Testis (tissue), 3 donors: ENCODE results near the gene ABCB6. TPM values are rescaled to one million over a fixed set of nuclear protein-coding genes. Genes with fewer than 3 reads are reported as not detected.

Experiments
- DNase-seq: peaks from one replicate; pipeline ENCODE4 v3.0.0-alpha.2; 2019
- H3K27ac ChIP-seq, 2 donors: fragments of 200-600 bp; sonication (generic); one replicate each; pipeline ENCODE4 v1.5.1; 2019
- H3K27me3 ChIP-seq: fragments of 200-600 bp; sonication (generic); one replicate; pipeline ENCODE4 v1.5.1; 2019
- H3K36me3 ChIP-seq: fragments of 200-600 bp; sonication (generic); one replicate; pipeline ENCODE4 v1.5.1; 2017; ENCODE audit warnings: low read depth; ENCODE audit errors: missing control alignments
- H3K4me1 ChIP-seq: fragments of 200-600 bp; sonication (generic); one replicate; pipeline ENCODE4 v1.5.1; 2019
- H3K4me3 ChIP-seq, 2 donors: fragments of 200-600 bp; sonication (generic); one replicate each; pipeline ENCODE4 v1.5.1; 2017 to 2019
- H3K9me3 ChIP-seq: fragments of 200-600 bp; sonication (generic); one replicate; pipeline ENCODE4 v1.5.1; 2017
- POLR2A ChIP-seq: fragments of 450-650 bp; IDR thresholded peaks from one replicate; pipeline ENCODE4 v1.6.1; 2017; ENCODE audit warnings: antibody characterized with exemption, mild to moderate bottlenecking, moderate library complexity
- WGBS, 2 donors: methylation state at CpG; one replicate each; pipeline ENCODE4 v1.1.5; 2018; 5-methylcytosine and 5-hydroxymethylcytosine counted together
- intact Hi-C: fragments of 100-400 bp; cut with DNase I; formaldehyde crosslinking; loops from one replicate; pipeline ENCODE4 v1.15.1; 2023; ENCODE audit warnings: low total_unique reads
- polyA plus RNA-seq: library from polyadenylated mRNA; stranded (reverse); fragments of 350-450 nt; fragmentation: Illumina TruSeq; extraction: RNeasy Lipid Tissue Mini Kit (QIAGEN cat#74804); gene quantifications from one replicate; pipeline ENCODE4 v1.2.3, GENCODE V29; 2014; ENCODE audit warnings: low read depth, low replicate concordance; ENCODE audit not compliant: insufficient read depth
- total RNA-seq, 2 donors: library from RNA; depleted of rRNA; stranded (reverse); fragments of >200 nt; gene quantifications; one replicate each; pipeline ENCODE4 v1.2.3, GENCODE V29; 2016
- TF ChIP-seq, protein P1 (sequence below), 3 experiments: fragments of 450-650 bp in 2 of 3; fragments of 200-600 bp in 1 of 3; sonication (generic) in 1 of 3; IDR thresholded peaks; one replicate each; pipeline ENCODE4 v1.5.1; 2016 to 2019; ENCODE audit warnings: antibody characterized with exemption in 3 of 3, mild to moderate bottlenecking in 2 of 3, moderate library complexity in 1 of 3

ABCB6 gene
- total and polyA plus RNA-seq, 3 donors from 2014 or later, result 43.8 to 94.8 (median 47.0) TPM

GRCh38 chr2:219228911-219229304 is 10.2 kb upstream of the ABCB6 start:
- H3K27me3 ChIP-seq, result no peaks in the 10 kb centered on the region
- no peaks in the 10 kb centered on the region for H3K9me3 ChIP-seq
- peak overlapping the region; percentile 95 to 97 for H3K27ac ChIP-seq
- intact Hi-C loops, result no loop called here
- TF ChIP-seq POLR2A, result no peak
- TF ChIP-seq, protein P1, sequence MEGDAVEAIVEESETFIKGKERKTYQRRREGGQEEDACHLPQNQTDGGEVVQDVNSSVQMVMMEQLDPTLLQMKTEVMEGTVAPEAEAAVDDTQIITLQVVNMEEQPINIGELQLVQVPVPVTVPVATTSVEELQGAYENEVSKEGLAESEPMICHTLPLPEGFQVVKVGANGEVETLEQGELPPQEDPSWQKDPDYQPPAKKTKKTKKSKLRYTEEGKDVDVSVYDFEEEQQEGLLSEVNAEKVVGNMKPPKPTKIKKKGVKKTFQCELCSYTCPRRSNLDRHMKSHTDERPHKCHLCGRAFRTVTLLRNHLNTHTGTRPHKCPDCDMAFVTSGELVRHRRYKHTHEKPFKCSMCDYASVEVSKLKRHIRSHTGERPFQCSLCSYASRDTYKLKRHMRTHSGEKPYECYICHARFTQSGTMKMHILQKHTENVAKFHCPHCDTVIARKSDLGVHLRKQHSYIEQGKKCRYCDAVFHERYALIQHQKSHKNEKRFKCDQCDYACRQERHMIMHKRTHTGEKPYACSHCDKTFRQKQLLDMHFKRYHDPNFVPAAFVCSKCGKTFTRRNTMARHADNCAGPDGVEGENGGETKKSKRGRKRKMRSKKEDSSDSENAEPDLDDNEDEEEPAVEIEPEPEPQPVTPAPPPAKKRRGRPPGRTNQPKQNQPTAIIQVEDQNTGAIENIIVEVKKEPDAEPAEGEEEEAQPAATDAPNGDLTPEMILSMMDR (IDR thresholded peaks at IDR 0.05), result no peak
- no peaks in the 10 kb centered on the region for H3K36me3 ChIP-seq
- H3K4me3 ChIP-seq, result peak overlapping the region; percentile 85 to 87
- H3K4me1 ChIP-seq, result peaks cover 16% of the 10 kb centered on the region
- DNase-seq, result no peak
- 0 to 2% methylated on average over 1 to 15 of the region's 19 CpGs for WGBS, 2 donors

DNA sequence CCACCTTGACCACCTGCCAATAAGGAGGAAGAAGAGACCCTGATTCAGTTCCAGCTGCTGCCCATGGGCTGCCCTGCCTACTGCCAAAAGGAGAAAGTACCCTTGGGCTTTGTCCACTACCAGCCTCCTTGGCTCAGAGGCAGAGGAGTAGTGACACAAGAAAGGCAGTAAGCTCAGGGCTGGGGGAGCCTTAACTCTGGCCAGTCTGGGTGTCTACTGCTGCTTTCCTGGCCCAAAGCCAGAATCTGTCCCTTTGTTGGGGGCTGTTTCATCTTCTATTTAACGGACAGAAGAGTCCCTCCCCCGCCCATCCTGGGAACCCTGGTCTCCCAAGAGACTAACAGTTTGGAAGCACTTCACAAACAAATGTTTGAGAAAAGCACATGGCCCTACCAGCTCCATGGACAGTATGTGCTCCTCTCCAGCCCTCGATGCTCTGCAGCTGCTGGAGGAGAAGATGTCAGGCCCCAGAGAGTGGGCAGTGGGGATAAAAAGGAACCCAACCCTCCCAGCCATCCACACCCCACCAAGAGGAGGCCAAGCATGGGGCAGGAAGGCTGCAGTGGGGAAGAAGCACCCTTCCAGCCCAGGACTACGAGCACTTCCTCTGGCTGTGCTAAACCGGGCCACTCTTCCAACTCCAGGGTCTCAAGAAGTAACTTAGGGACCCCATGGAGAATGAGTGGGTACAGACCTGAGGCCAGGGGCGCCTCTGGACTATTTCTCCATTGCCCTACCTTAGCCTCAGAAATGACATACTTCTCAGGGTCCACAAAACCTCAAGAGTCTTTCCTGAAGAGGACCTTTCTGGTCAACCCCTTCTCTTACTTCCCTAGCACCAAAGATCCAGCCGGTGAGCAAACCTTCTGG is 9.5 kb upstream of the ABCB6 start:
- no peak for DNase-seq
- H3K4me1 ChIP-seq, result peaks cover 16% of the 10 kb centered on the region

GRCh38 chr2:219225350-219225749 is 6.6 kb upstream of the ABCB6 start:
- intact Hi-C loops, result no loop called here
- no peak for DNase-seq
- H3K9me3 ChIP-seq, result no peaks in the 10 kb centered on the region
- no peaks in the 10 kb centered on the region for H3K27me3 ChIP-seq
- no peaks in the 10 kb centered on the region for H3K36me3 ChIP-seq
- WGBS, 2 donors, result 83 to 90% methylated on average over 3 of the region's 3 CpGs
- no peak overlapping the region for H3K4me3 ChIP-seq
- no peak overlapping the region for H3K27ac ChIP-seq
- H3K4me1 ChIP-seq, result peaks cover 12% of the 10 kb centered on the region
- TF ChIP-seq, protein P1 (IDR thresholded peaks at IDR 0.05), result no peak
- no peak for TF ChIP-seq POLR2A

More for the DNA sequence above, 9.5 kb upstream of the ABCB6 start:
- no peaks in the 10 kb centered on the region for H3K9me3 ChIP-seq
- H3K36me3 ChIP-seq, result no peaks in the 10 kb centered on the region
- WGBS, 2 donors, result 36 to 37% methylated on average over 6 to 7 of the region's 7 CpGs
- peak overlapping the region; percentile 85 to 87 for H3K4me3 ChIP-seq
- intact Hi-C loops, result no loop called here
- no peaks in the 10 kb centered on the region for H3K27me3 ChIP-seq
- peak overlapping the region; percentile 95 to 97 for H3K27ac ChIP-seq
- no peak for TF ChIP-seq POLR2A
- TF ChIP-seq, protein P1 (IDR thresholded peaks at IDR 0.05), result no peak

- intact Hi-C loops, result no loop called here
- no peak for TF ChIP-seq POLR2A
- TF ChIP-seq, protein P1 (IDR thresholded peaks at IDR 0.05), result no peak
- Histone ChIP-seq H3K27me3 (no peaks in the 10 kb centered on the region), H3K36me3 (no peaks in the 10 kb centered on the region), H3K9me3 (no peaks in the 10 kb centered on the region), H3K4me1 (peaks cover 18% of the 10 kb centered on the region), H3K4me3 (no peak overlapping the region), H3K27ac (no peak overlapping the region)
- DNase-seq, result no peak
- 93 to 94% methylated on average over 29 to 31 of the region's 31 CpGs for WGBS, 2 donors
Measured at GRCh38 chr2:219223831-219224610, 5.3 kb upstream of the ABCB6 start.
